Dermis microvascular lymphatic vessel endothelial cell (primary cell): ENCODE data around the gene PLEKHG5. TPM values are rescaled to one million over a fixed set of nuclear protein-coding genes. Genes with fewer than 3 reads are reported as not detected.
"Not testable (repeated sequence)": the region's sequence is repeated elsewhere in the genome, so short reads cannot be mapped to it uniquely, and the experiment has no call there.

Source experiments
- DNase-seq, 2 donors: peaks; one replicate each; pipeline versions ENCODE4 v3.0.0 to v3.0.0-alpha.2; 2010; ENCODE audit warnings: low read depth in 2 of 2
- total RNA-seq: library from RNA; depleted of rRNA; stranded (reverse); fragments of >200 nt; gene quantifications from 2 replicates; pipeline ENCODE4 v1.2.1, GENCODE V29; 2014

PLEKHG5 gene
- total RNA-seq, 1 donor from 2014 or later: 21.2 TPM

GRCh38 chr1:6497215-6497866 is 5.9 kb upstream of the PLEKHG5 start:
- DNase-seq: peak in 1 of 2 donors; percentile 62

GRCh38 chr1:6496890-6497214 is 5.4 kb upstream of the PLEKHG5 start:
- DNase-seq: no peak

- no peak for DNase-seq
Observed at GRCh38 chr1:6496365-6496721, 4.9 kb upstream of the PLEKHG5 start.

- DNase-seq: no peak
Observed at GRCh38 chr1:6495540-6496364, 4.3 kb upstream of the PLEKHG5 start.

- DNase-seq: no peak
Observed at GRCh38 chr1:6495041-6495441, 3.6 kb upstream of the PLEKHG5 start.

- DNase-seq: no peak
Observed at GRCh38 chr1:6494627-6495026, 3.2 kb upstream of the PLEKHG5 start.

- not testable (repeated sequence) for DNase-seq
Observed at GRCh38 chr1:6493834-6494223, 2.4 kb upstream of the PLEKHG5 start.

- no peak for DNase-seq
Observed at GRCh38 chr1:6491966-6492365, 499 bp upstream of the PLEKHG5 start.

GRCh38 chr1:6491081-6491449 is 402 bp downstream of the PLEKHG5 start:
- no peak for DNase-seq

GRCh38 chr1:6490181-6491080 is 1.0 kb downstream of the PLEKHG5 start:
- peak in 1 of 2 donors; percentile 75 for DNase-seq

- DNase-seq: peak; percentile 40 to 76
Observed at GRCh38 chr1:6489799-6490180, 1.7 kb downstream of the PLEKHG5 start.

GRCh38 chr1:6489383-6489765 is 2.1 kb downstream of the PLEKHG5 start:
- DNase-seq: no peak

- DNase-seq: no peak
Observed at GRCh38 chr1:6488602-6489382, 2.7 kb downstream of the PLEKHG5 start.

- no peak for DNase-seq
Observed at GRCh38 chr1:6487804-6488484, 3.5 kb downstream of the PLEKHG5 start.

GRCh38 chr1:6486433-6487011 is 4.9 kb downstream of the PLEKHG5 start:
- DNase-seq: peak; percentile 79 to 89

GRCh38 chr1:6485168-6486101 is 6.0 kb downstream of the PLEKHG5 start:
- DNase-seq: peak in 1 of 2 donors; percentile 36

GRCh38 chr1:6484826-6485167 is 6.7 kb downstream of the PLEKHG5 start:
- peak in 1 of 2 donors; percentile 33 for DNase-seq

- DNase-seq: no peak
Observed at GRCh38 chr1:6483761-6484117, 7.7 kb downstream of the PLEKHG5 start.

- no peak for DNase-seq
Observed at GRCh38 chr1:6483017-6483760, 8.3 kb downstream of the PLEKHG5 start.
